Fibroblast of lung (primary cell): ENCODE data around the gene TP73.

Experiments
- CTCF ChIP-seq, 2 donors: IDR thresholded peaks in 1 of 2; conservative IDR thresholded peaks in 1 of 2; 1 replicate in 1 of 2; 2 replicates in 1 of 2; pipeline ENCODE4 v1.5.1; 2011 to 2012; ENCODE audit warnings: low read length in 2 of 2, control low read depth in 1 of 2, inconsistent platforms in 1 of 2, low read depth in 1 of 2, mild to moderate bottlenecking in 1 of 2
- EZH2 ChIP-seq: IDR thresholded peaks from 2 replicates; pipeline ENCODE4 v1.5.1; 2012; ENCODE audit warnings: low read length, control low read depth, mild to moderate bottlenecking; ENCODE audit errors: missing control alignments

DNA sequence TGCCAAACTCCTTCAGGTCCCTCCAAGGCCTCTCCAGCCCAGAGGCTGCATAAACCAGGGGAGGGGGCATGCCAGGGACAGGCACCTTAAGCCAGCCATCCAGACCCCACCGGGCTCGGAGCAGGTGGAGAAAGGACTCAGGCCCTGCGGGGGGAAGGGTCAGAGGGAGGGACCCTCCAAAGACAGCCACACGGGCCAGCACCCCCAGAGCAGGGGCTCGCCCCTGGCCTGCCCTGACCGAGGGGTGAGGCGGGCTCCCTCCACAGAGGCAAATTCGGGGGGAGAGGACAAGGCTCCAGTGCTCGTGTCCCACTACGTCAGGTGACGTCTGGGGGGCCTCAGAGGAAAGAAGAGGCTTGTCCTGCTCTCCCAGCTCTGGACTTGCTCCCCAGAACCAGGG is 49.2 kb upstream of the TP73 start:
- TF ChIP-seq CTCF (conservative IDR thresholded peaks at IDR 0.05 in 1 of 2, IDR thresholded peaks at IDR 0.05 in 1 of 2; ENCODE audit: low read depth in 1 of 2, low read length in 2 of 2) (no peak), EZH2 (no peak)
